Activated naive CD8-positive, alpha-beta T cell treated with anti-CD3 and anti-CD28 coated beads, Interleukin-2, amount 10 ng/mL, durations not matched to agents 7 days and 5 days (primary cell): Measurements from ENCODE around the gene UTF1. TPM values are rescaled to one million over a fixed set of nuclear protein-coding genes. Genes with fewer than 3 reads are reported as not detected.
"Not testable (repeated sequence)": the region's sequence is repeated elsewhere in the genome, so short reads cannot be mapped to it uniquely, and the experiment has no call there.

Source experiments
- ATAC-seq: fragments of 150-1000 bp; cut with Tn5 transposase; one replicate; pipeline ENCODE4 v1.10.0; 2021; ENCODE audit warnings: low read depth, moderate library complexity
- POLR2A ChIA-PET: fragments of 350-600 bp; sonication (Branson Sonifier 250); formaldehyde crosslinking; loops from one replicate; lab custom pipeline; 2021; ENCODE audit warnings: antibody characterized with exemption; lab: Charles Lee
- DNase-seq: peaks from one replicate; pipeline ENCODE4 v3.0.0; 2021
- H3K27ac Mint-ChIP-seq: one replicate; pipeline ENCODE4 v1.8.0; 2022; ENCODE audit warnings: mild to moderate bottlenecking, mixed read lengths
- H3K27me3 Mint-ChIP-seq: one replicate; pipeline ENCODE4 v1.8.0; 2022; ENCODE audit warnings: mild to moderate bottlenecking, moderate library complexity, mixed read lengths
- H3K36me3 Mint-ChIP-seq: one replicate; pipeline ENCODE4 v1.8.0; 2021; ENCODE audit warnings: mild to moderate bottlenecking, mixed read lengths
- H3K4me1 Mint-ChIP-seq: one replicate; pipeline ENCODE4 v1.8.0; 2021; ENCODE audit warnings: mixed read lengths
- H3K4me3 Mint-ChIP-seq: one replicate; pipeline ENCODE4 v1.8.0; 2022; ENCODE audit warnings: mild to moderate bottlenecking, moderate library complexity, mixed read lengths
- H3K9me3 Mint-ChIP-seq: one replicate; pipeline ENCODE4 v1.8.0; 2021; ENCODE audit warnings: mixed read lengths
- total RNA-seq, 2 experiments: library from RNA; stranded (reverse); gene quantifications; one replicate each; pipeline ENCODE4 v1.2.3, GENCODE V29; 2021

The UTF1 gene
- total RNA-seq, 2 experiments from 2014 or later, result not detected

DNA sequence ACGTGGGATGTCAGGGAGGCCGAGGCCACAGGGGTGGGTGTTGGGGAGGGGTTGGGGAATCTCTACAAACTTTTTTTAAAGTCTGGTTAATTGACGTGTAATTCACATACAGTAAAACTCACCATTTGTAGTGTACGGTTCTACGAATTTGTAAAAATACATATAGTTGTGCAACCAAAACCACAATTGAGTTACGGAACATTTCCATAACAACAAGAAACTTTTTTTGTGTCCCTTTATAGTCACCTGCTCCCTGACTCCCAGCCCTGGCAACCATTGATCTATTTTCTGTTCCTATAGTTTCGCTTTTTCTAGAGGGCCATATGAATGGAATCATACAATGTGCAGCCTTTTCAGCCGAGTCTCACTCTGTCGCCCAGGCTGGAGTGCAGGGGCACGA, 4.8 kb downstream of the UTF1 start:
- H3K36me3 Mint-ChIP-seq, POLR2A ChIA-PET, ATAC-seq, H3K4me1 Mint-ChIP-seq, H3K27ac Mint-ChIP-seq, H3K9me3 Mint-ChIP-seq, DNase-seq: not testable (repeated sequence)
- H3K4me3 Mint-ChIP-seq, result peak overlapping the region; percentile 28
- H3K27me3 Mint-ChIP-seq, result peaks cover 62% of the 10 kb centered on the region

- H3K36me3 Mint-ChIP-seq, result no peaks in the 10 kb centered on the region
- DNase-seq (no peak), ATAC-seq (peak; percentile 37)
- no peak overlapping the region for H3K27ac Mint-ChIP-seq
- POLR2A ChIA-PET, result no interaction called here
- peak overlapping the region; percentile 28 for H3K4me3 Mint-ChIP-seq
- H3K27me3 Mint-ChIP-seq, result peaks cover 64% of the 10 kb centered on the region
- H3K9me3 Mint-ChIP-seq, result no peaks in the 10 kb centered on the region
- peaks cover 3% of the 10 kb centered on the region for H3K4me1 Mint-ChIP-seq
Observed at GRCh38 chr10:133235265-133235855, 5.3 kb downstream of the UTF1 start.

GRCh38 chr10:133235932-133236331, 5.9 kb downstream of the UTF1 start:
- Mint-ChIP-seq H3K27ac (no peak overlapping the region), H3K36me3 (no peaks in the 10 kb centered on the region), H3K9me3 (no peaks in the 10 kb centered on the region), H3K27me3 (peaks cover 69% of the 10 kb centered on the region), H3K4me3 (peak overlapping the region; percentile 16), H3K4me1 (peaks cover 6% of the 10 kb centered on the region)
- DNase-seq, result no peak
- ATAC-seq, result no peak
- POLR2A ChIA-PET, result no interaction called here

DNA sequence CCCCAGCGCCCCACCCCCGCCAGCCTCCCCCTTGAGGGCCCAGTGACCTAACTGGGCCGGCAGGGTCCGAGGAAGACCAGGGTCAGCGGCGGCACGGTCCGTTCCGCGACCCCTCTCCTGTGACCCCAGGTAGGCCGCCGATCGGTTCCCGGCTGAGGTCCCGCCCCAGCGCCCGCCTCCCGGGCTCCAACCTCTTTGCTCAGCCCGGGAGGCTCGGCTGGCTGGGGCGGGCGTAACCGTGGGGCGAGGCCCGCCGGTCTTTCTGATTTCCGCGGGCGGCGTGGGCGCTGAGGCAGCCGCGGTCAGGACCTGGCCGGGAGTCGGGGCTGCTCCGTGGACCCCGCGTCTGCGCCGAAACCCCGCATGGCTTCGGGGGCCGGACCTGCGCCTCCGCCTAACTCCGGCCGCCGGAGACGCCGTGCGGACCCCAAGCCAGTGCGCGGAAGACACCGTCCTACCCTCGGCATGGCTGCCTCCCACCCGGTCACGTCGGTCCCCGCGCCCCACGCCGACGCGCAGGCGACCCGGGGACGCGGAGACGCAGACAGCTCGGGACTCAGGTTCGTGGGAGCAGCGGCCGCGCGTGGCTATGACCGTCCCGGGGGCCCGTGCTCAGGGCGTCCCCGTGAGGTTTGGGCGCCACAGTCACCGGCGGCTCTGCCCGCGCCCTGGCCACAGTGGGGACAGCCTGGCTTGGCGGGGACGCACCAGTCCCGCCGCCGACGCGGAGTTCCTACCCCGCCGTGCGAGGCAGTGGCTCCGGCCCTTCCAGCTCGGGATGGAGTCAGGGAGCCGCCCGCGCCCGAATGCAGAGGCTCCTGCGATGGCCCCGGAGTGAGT, 6.6 kb downstream of the UTF1 start:
- Mint-ChIP-seq H3K27me3 (peaks cover 70% of the 10 kb centered on the region), H3K4me1 (peaks cover 13% of the 10 kb centered on the region), H3K36me3 (no peaks in the 10 kb centered on the region), H3K27ac (no peak overlapping the region), H3K4me3 (no peak overlapping the region), H3K9me3 (no peaks in the 10 kb centered on the region)
- POLR2A ChIA-PET, result no interaction called here
- DNase-seq (no peak), ATAC-seq (no peak)

GRCh38 chr10:133237241-133237587, 7.2 kb downstream of the UTF1 start:
- no peak for DNase-seq
- no peak overlapping the region for H3K4me3 Mint-ChIP-seq

DNA sequence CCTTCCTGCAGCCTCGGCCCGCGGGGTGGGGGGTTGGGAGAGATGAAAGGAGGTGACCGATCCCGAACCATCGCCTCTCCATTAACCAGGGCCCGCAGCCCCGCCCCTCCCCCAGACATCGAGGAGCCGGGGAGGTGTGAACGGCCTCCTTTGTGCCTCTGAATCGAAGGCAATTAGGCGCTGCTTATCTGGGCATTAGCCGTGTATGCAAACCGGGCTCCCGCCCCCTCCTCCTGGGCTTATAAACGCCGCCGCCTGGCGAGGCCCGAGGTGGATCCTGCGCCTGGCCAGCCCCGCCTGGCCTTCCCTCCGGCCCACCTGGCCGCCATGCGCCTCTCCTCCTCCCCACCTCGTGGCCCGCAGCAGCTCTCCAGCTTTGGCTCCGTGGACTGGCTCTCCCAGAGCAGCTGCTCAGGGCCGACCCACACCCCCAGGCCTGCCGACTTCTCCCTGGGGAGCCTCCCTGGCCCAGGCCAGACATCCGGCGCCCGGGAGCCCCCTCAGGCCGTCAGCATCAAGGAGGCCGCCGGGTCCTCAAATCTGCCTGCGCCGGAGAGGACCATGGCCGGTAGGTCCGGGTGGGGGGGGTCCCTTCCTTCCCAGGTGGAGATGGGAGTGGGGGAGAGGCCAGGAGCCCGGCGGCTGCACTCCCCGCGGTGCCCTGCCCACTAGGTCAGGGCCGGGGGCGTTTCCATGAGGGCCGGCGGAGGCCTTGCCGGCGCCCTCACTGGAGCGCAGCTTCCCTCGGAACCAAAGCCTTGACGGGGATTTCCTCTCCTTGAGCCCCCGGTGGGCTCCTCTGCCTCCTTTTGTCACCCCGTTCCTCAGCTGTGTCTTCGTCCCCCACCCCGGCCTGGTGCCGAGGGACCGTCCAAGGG, 7.8 kb downstream of the UTF1 start, which contains the start of gene VENTX:
TSS of gene VENTX (plus strand) at position 268 of the 878 bp plus-strand sequence. CDS start at position 328, 60 bp downstream.
- ATAC-seq, result no peak
- Mint-ChIP-seq H3K27ac (no peak within 1 kb of the TSS), H3K9me3 (no peaks in the 10 kb centered on the region), H3K4me3 (no peak within 1 kb of the TSS), H3K4me1 (peaks cover 19% of the 10 kb centered on the region), H3K27me3 (peaks cover 62% of the 10 kb centered on the region), H3K36me3 (no peaks in the 10 kb centered on the region)
- POLR2A ChIA-PET, result no interaction called here
- DNase-seq, result no peak

More at GRCh38 chr10:133237241-133237587, 7.2 kb downstream of the UTF1 start:
- Mint-ChIP-seq H3K9me3 (no peaks in the 10 kb centered on the region), H3K27me3 (peaks cover 66% of the 10 kb centered on the region), H3K27ac (no peak overlapping the region), H3K36me3 (no peaks in the 10 kb centered on the region), H3K4me1 (peaks cover 16% of the 10 kb centered on the region)
- POLR2A ChIA-PET, result no interaction called here
- ATAC-seq, result no peak

GRCh38 chr10:133238466-133238804, 8.4 kb downstream of the UTF1 start:
- H3K27ac Mint-ChIP-seq, result no peak overlapping the region
- no peak overlapping the region for H3K4me3 Mint-ChIP-seq

GRCh38 chr10:133239990-133240389, 10.0 kb downstream of the UTF1 start:
- no peaks in the 10 kb centered on the region for H3K9me3 Mint-ChIP-seq
- ATAC-seq (no peak), DNase-seq (no peak)
- peaks cover 17% of the 10 kb centered on the region for H3K4me1 Mint-ChIP-seq
- no peak overlapping the region for H3K27ac Mint-ChIP-seq
- H3K4me3 Mint-ChIP-seq, result no peak overlapping the region
- H3K27me3 Mint-ChIP-seq, result peaks cover 43% of the 10 kb centered on the region
- POLR2A ChIA-PET, result no interaction called here
- H3K36me3 Mint-ChIP-seq, result no peaks in the 10 kb centered on the region

More at GRCh38 chr10:133238466-133238804, 8.4 kb downstream of the UTF1 start:
- Mint-ChIP-seq H3K36me3 (no peaks in the 10 kb centered on the region), H3K9me3 (no peaks in the 10 kb centered on the region), H3K27me3 (peaks cover 56% of the 10 kb centered on the region), H3K4me1 (peaks cover 19% of the 10 kb centered on the region)
- DNase-seq, result no peak
- POLR2A ChIA-PET, result no interaction called here
- ATAC-seq, result no peak

DNA sequence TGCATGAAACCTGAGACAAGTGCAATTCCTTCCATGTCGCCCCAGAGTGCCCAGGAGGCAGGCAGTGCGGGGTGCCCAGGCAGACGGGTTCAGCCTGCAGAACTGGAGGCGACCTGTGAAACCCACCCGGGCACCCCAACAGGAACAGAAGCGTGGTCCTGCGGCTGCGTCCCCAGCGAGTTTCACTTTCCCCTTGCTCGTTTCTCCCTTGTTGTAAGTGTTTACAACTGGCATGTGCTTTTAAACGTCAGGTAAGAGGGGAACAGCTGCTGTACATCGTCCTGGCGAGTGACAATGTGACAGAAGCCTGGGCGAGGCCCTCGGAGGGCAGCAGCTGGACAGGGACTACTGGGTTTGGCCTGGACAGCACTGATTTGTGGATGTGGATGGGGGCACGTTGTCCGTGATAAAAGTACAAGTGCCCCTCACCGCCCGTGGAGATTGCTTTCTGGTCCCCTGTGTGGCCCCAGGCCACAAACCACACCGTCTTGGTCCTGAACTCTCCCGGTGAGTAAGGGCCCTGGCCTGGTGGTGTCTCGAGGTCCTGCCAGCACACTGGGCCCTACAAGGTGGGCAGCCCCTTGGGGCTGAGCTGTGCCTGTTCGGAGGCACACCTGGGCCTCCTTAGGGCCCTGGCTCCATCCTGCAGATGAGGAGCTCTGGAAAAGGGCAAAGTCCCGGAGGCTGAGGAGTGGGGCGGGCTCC, 11.6 kb downstream of the UTF1 start:
- H3K4me1 Mint-ChIP-seq, result peaks cover 16% of the 10 kb centered on the region
- H3K36me3 Mint-ChIP-seq, result no peaks in the 10 kb centered on the region
- H3K27me3 Mint-ChIP-seq, result peaks cover 38% of the 10 kb centered on the region
- peak overlapping the region; percentile 84 for H3K4me3 Mint-ChIP-seq
- no peaks in the 10 kb centered on the region for H3K9me3 Mint-ChIP-seq
- DNase-seq (peak; percentile 54), ATAC-seq (peak; percentile 63)
- POLR2A ChIA-PET, result interaction anchor here (1.3 to 1.4 kb wide), 2 partner anchors 8 to 33 kb away, joined by 3 to 5 read pairs; no protein-coding TSS in a partner anchor
- peak overlapping the region; percentile 45 for H3K27ac Mint-ChIP-seq

GRCh38 chr10:133242611-133243356, 12.8 kb downstream of the UTF1 start:
- Mint-ChIP-seq H3K4me3 (peak overlapping the region; percentile 59), H3K27me3 (peaks cover 34% of the 10 kb centered on the region), H3K4me1 (peaks cover 20% of the 10 kb centered on the region), H3K27ac (peak overlapping the region; percentile 12), H3K36me3 (no peaks in the 10 kb centered on the region), H3K9me3 (no peaks in the 10 kb centered on the region)
- ATAC-seq, result no peak
- DNase-seq, result no peak
- POLR2A ChIA-PET, result interaction anchor here (1.3 to 1.4 kb wide), 2 partner anchors 10 to 32 kb away, joined by 3 to 5 read pairs; no protein-coding TSS in a partner anchor

- ATAC-seq, result no peak
- POLR2A ChIA-PET, result no interaction called here
Observed at GRCh38 chr10:133243593-133243992, 13.6 kb downstream of the UTF1 start.

More at GRCh38 chr10:133243593-133243992, 13.6 kb downstream of the UTF1 start:
- H3K27ac Mint-ChIP-seq, result no peak overlapping the region
- no peaks in the 10 kb centered on the region for H3K9me3 Mint-ChIP-seq
- H3K4me3 Mint-ChIP-seq, result no peak overlapping the region
- peaks cover 29% of the 10 kb centered on the region for H3K27me3 Mint-ChIP-seq
- peaks cover 20% of the 10 kb centered on the region for H3K4me1 Mint-ChIP-seq
- H3K36me3 Mint-ChIP-seq, result no peaks in the 10 kb centered on the region
- DNase-seq, result no peak
